Measurements from ENCODE around the gene TMEM151B.
"Not testable (repeated sequence)": the region's sequence is repeated elsewhere in the genome, so short reads cannot be mapped to it uniquely, and the experiment has no call there.

- TF ChIP-seq CTCF, POLR2A (IDR thresholded peaks at IDR 0.05): not testable (repeated sequence)
Measured at GRCh38 chr6:44314657-44315056, 44.4 kb downstream of the TMEM151B start.
